Measurements from ENCODE around the gene SLC25A14. TPM values are rescaled to one million over a fixed set of nuclear protein-coding genes. Genes with fewer than 3 reads are reported as not detected.

Gene SLC25A14
- total and polyA plus RNA-seq, 9 donors, result 6.8 to 16.3 (median 12.1) TPM

- intact Hi-C loops (cut with DNase I), result no loop called here
Measured at GRCh38 chrX:130416785-130417184, 77.1 kb downstream of the SLC25A14 start.

GRCh38 chrX:130418066-130418465, 78.3 kb downstream of the SLC25A14 start:
- Histone ChIP-seq H3K27me3 (no peaks in the 10 kb centered on the region), H3K9me3 (no peaks in the 10 kb centered on the region), H3K4me3 (no peak overlapping the region), H3K36me3 (no peaks in the 10 kb centered on the region), H3K27ac (no peak overlapping the region), H3K4me1 (ENCODE audit: insufficient read depth) (no peaks in the 10 kb centered on the region)
- 38 to 47% (median 41%) methylated on average over 2 of the region's 2 CpGs for WGBS, 3 donors
- intact Hi-C loops (cut with DNase I), result no loop called here
- TF ChIP-seq EP300 (IDR thresholded peaks at IDR 0.05) (no peak), CTCF (IDR thresholded peaks at IDR 0.05) (no peak), POLR2A (IDR thresholded peaks at IDR 0.05) (no peak)
- DNase-seq, result no peak

More at GRCh38 chrX:130416785-130417184, 77.1 kb downstream of the SLC25A14 start:
- H3K27me3 ChIP-seq, result no peaks in the 10 kb centered on the region
- TF ChIP-seq EP300 (IDR thresholded peaks at IDR 0.05) (no peak), CTCF (IDR thresholded peaks at IDR 0.05) (no peak), POLR2A (IDR thresholded peaks at IDR 0.05) (no peak)
- DNase-seq, result no peak
- no peaks in the 10 kb centered on the region for H3K36me3 ChIP-seq
- no peak overlapping the region for H3K4me3 ChIP-seq
- H3K27ac ChIP-seq, result no peak overlapping the region
- no peaks in the 10 kb centered on the region for H3K9me3 ChIP-seq
- H3K4me1 ChIP-seq (ENCODE audit: insufficient read depth), result no peaks in the 10 kb centered on the region
- 68 to 72% (median 70%) methylated on average over 4 of the region's 4 CpGs for WGBS, 3 donors

GRCh38 chrX:130418740-130419139, 79.0 kb downstream of the SLC25A14 start:
- TF ChIP-seq EP300 (IDR thresholded peaks at IDR 0.05), result no peak
- TF ChIP-seq POLR2A (IDR thresholded peaks at IDR 0.05), result no peak
- no peak for TF ChIP-seq CTCF (IDR thresholded peaks at IDR 0.05)
- intact Hi-C loops (cut with DNase I), result no loop called here
- H3K9me3 ChIP-seq, result no peaks in the 10 kb centered on the region
- WGBS, 3 donors, result 79 to 83% (median 83%) methylated on average over 4 of the region's 4 CpGs
- no peaks in the 10 kb centered on the region for H3K36me3 ChIP-seq
- H3K4me3 ChIP-seq, result no peak overlapping the region
- DNase-seq, result no peak
- no peaks in the 10 kb centered on the region for H3K27me3 ChIP-seq
- H3K4me1 ChIP-seq (ENCODE audit: insufficient read depth), result no peaks in the 10 kb centered on the region
- no peak overlapping the region for H3K27ac ChIP-seq

GRCh38 chrX:130419263-130419662, 79.5 kb downstream of the SLC25A14 start:
- Histone ChIP-seq H3K36me3 (no peaks in the 10 kb centered on the region), H3K27ac (no peak overlapping the region), H3K9me3 (no peaks in the 10 kb centered on the region), H3K4me3 (no peak overlapping the region), H3K27me3 (no peaks in the 10 kb centered on the region), H3K4me1 (ENCODE audit: insufficient read depth) (no peaks in the 10 kb centered on the region)
- no peak for DNase-seq
- intact Hi-C loops (cut with DNase I), result no loop called here
- TF ChIP-seq EP300 (IDR thresholded peaks at IDR 0.05) (no peak), POLR2A (IDR thresholded peaks at IDR 0.05) (no peak), CTCF (IDR thresholded peaks at IDR 0.05) (no peak)
- WGBS, 3 donors, result 59 to 72% (median 68%) methylated on average over 2 of the region's 2 CpGs

Small RNA genes within 50 kb of the gene (small RNA-seq; reads per million reads assigned to genes)
- gene AL035423.1 (not detected), gene RNU6-1130P (not detected)

Other genes with a start within 250 kb of the SLC25A14 start
- gene ELF4, start 229.4 kb upstream of the SLC25A14 start, total RNA-seq, result 10 to 100 TPM in 6 of 7 donors, 1 to 10 TPM in 1; 9.3 to 24.2 (median 20.2) TPM
- 10 to 100 TPM; 13.0 to 25.6 TPM for gene ELF4, start 229.4 kb upstream of the SLC25A14 start, polyA plus RNA-seq
- gene AIFM1, start 174.1 kb upstream of the SLC25A14 start, total RNA-seq, result 10 to 100 TPM in 6 of 7 donors, 1 to 10 TPM in 1; 5.2 to 25.6 (median 20.5) TPM
- gene AIFM1, start 174.1 kb upstream of the SLC25A14 start, polyA plus RNA-seq, result 10 to 100 TPM; 11.7 to 51.4 TPM
- gene RAB33A, start 168.0 kb upstream of the SLC25A14 start, total RNA-seq, result 1 to 10 TPM in 4 of 7 donors, under 1 TPM in 3; 0.24 to 3.3 (median 2.0) TPM
- 1 to 10 TPM; 1.3 to 1.8 TPM for gene RAB33A, start 168.0 kb upstream of the SLC25A14 start, polyA plus RNA-seq
- gene ZNF280C, start 71.0 kb upstream of the SLC25A14 start, total RNA-seq, result 1 to 10 TPM; 2.3 to 8.0 (median 4.9) TPM
- 1 to 10 TPM; 2.0 to 2.9 TPM for gene ZNF280C, start 71.0 kb upstream of the SLC25A14 start, polyA plus RNA-seq
- gene GPR119, start 45.8 kb downstream of the SLC25A14 start, total RNA-seq, result not detected
- not detected for gene GPR119, start 45.8 kb downstream of the SLC25A14 start, polyA plus RNA-seq
- gene RBMX2, start 62.1 kb downstream of the SLC25A14 start, total RNA-seq, result 10 to 100 TPM; 12.8 to 20.6 (median 17.0) TPM
- 10 to 100 TPM; 24.4 to 50.2 TPM for gene RBMX2, start 62.1 kb downstream of the SLC25A14 start, polyA plus RNA-seq

Data from ovary (tissue), 9 donors.